SK-MEL-5 (cell line): Measurements from ENCODE around the gene SRMS. TPM values are rescaled to one million over a fixed set of nuclear protein-coding genes. Genes with fewer than 3 reads are reported as not detected.

Source experiments
- DNase-seq: peaks from one replicate; pipeline ENCODE4 v3.0.0-alpha.2; 2016; ENCODE audit warnings: low read depth, low spot score
- in situ Hi-C: cut with HindIII; loops from 2 replicates; pipeline ENCODE4 v1.10.0; 2016; ENCODE audit warnings: low sequenced_read_pairs, high pct_unique_total_duplicates, low pct_unique_long_range_greater_than_20kb
- total RNA-seq: library from RNA; depleted of rRNA; stranded (reverse); fragments of >200 nt; shearing (Covaris generic); gene quantifications from 2 replicates; pipeline ENCODE4 v1.2.3, GENCODE V29; 2014

The SRMS gene
- total RNA-seq, 1 experiment from 2014 or later = not detected

DNA sequence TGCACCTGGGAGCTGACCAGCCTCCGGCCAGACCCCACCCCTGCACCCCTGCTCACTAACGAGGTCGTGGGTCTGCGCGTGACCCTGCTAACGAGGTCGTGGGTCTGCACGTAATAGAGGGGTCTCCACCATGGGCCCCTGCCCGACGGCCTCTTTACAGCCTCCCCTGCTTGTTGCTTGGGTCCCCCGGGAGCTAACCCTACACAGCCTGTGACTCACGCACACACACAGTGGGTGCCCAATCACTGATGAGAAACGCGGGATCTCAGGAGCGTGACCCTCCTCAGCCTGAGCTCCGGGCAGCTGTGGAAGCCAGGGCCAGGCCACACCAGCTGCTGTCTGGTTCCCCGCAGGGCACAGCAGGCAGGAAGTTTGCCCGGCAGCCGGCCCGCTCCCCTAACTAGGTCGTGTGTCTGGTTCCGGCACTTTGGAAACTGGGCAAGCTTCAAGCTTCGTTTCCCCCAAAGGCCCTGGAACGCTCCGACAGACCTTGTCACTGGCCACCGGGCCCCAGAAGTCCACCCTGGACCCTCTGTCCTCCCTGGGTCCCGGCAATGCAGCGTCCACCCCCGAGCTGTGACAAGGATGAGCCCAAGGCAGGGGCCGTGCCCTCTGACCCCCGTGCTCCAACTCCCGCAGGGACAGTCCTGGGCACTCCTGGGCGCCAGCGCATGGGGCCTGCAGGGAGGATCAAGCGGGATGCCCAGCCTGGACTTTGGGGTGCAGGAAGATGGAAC lies 11.1 kb downstream of the SRMS start:
- peak; percentile 43 for DNase-seq
- in situ Hi-C loops = no loop called here

DNA sequence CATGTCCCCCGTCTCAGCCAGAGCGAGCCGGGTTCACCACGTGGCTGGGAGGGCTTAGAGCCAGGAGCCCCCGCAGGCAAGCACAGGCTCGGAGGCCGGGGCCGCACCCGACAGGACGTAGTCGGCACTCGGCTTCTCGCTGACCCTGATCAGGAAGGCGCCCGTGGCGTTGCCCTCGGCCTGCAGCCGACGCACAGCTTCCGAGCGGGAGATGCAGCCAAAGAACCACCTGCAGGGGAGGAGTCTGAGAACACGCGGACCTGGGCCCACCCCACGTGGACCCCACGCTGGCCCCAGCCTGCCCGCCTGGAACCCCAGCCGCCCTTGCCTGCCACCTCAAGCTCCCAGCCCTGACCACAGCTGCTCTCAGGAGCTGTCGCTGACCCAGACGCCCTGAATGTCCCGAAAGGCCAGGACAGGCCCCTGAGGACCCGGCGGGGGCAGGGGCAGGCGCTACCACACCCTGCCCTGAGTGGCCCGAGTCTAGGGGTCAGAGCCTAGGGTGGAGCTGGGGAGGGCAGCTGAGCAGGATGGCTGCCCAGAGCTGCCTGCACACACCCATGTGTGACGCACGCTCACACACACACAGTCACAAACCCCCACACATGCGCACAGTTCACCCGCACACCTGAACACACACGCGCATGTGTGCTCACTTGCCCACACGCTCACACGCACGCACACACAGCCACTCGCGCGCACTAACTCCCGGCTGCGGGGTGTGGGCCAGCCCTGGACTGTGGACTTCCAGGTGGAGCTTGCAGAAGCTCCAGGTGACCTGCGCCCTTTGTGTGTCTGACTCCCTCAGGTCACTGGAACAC lies 12.5 kb downstream of the SRMS start:
- DNase-seq = no peak
- in situ Hi-C loops = no loop called here

DNA sequence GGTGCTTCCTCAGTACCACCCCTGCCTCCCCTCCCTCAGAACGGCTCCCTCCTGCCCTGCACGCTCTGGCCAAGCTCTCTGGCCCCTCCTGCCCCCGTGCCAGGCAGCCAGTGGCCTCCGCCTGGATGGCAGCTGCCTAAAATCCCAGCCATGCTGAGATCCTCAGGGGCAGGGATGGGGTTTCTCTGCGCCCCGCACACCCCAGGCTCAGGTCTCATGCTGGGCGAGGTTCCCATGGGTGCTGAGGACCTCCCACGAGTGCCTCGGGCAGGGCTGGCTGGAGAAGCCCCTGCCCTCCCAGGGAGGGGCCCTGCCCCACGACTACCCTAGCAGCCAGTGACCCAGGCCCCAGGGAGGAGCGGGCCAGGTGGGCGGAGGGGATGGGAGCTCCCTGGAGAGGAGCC lies 13.1 kb downstream of the SRMS start:
- in situ Hi-C loops = no loop called here
- DNase-seq = no peak

DNA sequence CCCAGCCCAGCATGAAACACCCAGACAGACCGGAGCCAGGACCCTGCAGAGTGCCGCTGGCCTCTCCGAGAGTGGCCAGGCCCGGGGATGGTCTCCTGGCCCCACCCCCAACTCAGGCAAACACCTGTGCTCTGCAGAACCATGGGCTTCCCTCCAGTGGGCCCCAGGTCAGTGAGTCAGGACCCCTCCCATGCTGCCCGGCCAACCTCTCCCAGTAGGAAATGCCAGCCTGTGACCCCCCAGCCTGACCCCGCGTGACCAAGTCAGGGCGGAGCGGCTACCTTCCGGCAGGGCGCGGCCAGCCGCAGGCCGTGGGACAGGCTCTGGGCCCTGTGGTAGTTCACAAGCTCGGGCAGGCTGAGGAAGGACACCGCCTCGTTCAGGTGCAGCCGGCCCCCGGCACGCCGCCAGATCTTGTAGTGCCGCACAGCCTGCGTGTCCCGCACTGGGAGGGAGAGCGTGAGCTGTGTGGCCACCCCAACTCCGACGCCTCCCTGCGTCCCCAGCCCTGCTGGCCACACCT lies 13.6 kb downstream of the SRMS start:
- in situ Hi-C loops = no loop called here
- no peak for DNase-seq

DNA sequence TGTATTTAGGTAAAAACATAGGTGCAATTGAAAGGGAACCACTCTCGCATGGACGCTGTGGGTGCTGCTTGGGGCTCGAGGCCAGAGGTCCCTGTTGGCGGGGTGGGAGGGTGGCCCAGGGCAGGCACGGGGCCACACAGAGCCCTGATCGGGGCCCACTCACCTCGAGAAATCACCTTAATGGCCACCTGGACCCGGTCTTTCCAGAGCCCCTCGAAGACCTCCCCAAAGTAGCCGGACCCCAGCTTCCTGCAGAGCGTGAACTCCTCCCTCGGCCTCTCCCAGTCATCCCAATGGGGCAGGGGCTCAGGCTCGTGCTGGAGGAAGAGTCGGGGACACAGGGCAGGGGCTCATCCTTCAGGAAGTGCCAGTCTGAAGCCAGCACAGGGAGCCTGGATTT lies 14.2 kb downstream of the SRMS start:
- no peak for DNase-seq
- in situ Hi-C loops = no loop called here

DNA sequence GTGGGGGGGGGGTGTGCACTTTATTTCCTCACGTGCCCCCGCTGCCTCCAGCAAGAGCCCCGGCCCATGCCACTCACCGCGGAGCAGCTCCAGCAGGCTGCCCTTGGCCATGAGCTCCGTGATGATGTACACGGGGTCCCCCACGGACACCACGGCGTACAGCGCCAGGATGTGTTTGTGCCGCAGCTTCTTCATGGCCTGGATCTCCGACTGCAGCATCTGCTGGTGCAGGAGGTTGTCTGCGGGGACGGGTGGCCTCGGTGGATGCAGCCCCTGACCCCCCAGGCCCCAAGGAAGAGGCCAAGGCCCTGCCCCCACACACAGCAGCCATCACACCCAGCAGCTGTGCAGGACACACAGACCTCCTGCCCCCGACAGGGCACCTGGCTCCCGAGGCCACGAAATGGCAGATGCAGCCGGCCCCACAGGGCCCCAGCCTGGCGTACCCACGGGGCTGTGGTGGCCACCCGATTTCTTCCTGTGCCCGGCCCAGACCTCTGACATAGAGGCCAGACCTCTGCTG lies 15.0 kb downstream of the SRMS start:
- DNase-seq = no peak
- in situ Hi-C loops = no loop called here

DNA sequence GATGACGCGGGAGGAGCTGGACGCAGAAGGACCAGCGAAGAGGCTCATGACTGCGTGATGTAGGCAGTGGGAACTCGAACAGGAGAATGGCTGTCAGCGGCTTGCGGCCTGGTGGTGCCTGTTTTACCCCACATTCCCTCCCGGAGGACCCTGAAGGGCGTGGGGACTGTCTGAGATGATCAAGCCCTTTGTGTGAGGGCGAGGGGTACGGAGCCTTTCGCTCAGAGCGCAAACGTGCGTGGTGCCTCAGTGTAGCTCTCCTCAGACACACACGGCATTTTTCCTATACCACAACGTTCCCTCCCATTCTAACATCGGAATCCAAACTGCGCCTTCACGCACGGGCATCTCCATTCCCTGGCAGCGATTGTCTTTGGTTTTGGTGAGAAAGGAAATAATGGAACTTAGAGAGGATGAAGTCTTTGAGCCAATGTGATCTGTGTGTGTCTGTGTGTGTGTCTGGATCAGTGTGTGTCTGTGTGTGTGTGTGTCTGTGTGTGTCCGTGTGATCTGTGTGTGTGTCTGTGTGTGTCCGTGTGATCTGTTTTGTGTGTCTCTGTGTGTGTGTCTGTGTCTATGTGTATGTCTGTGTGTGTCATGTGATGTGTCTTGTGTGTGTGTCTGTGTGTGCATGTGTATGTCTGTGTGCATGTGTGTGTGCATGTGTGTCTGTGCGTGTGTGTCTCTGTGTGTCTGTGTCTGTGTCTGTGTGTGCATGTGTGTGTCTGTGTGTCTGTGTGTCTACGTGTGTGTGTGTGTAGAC lies 15.7 kb downstream of the SRMS start:
- no peak for DNase-seq
- in situ Hi-C loops = no loop called here

DNA sequence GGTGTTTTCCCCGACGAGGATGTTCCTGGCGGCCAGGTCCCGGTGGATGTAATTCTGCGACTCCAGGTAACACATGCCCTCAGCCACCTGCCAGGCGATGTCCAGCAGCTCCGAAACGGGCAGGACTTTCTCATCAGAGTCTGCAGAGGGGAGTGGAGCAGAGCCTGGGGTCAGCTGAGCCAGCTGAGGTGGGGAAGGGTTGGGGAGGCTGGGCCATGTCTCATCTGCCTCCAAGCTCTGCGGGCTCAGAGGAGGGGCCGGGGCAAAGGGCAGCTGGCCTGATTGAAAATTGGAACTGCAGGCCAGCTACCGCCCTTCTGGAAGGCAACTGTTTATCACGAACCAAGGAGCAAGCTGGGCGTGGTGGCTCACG lies 16.8 kb downstream of the SRMS start:
- in situ Hi-C loops = no loop called here
- DNase-seq = no peak

DNA sequence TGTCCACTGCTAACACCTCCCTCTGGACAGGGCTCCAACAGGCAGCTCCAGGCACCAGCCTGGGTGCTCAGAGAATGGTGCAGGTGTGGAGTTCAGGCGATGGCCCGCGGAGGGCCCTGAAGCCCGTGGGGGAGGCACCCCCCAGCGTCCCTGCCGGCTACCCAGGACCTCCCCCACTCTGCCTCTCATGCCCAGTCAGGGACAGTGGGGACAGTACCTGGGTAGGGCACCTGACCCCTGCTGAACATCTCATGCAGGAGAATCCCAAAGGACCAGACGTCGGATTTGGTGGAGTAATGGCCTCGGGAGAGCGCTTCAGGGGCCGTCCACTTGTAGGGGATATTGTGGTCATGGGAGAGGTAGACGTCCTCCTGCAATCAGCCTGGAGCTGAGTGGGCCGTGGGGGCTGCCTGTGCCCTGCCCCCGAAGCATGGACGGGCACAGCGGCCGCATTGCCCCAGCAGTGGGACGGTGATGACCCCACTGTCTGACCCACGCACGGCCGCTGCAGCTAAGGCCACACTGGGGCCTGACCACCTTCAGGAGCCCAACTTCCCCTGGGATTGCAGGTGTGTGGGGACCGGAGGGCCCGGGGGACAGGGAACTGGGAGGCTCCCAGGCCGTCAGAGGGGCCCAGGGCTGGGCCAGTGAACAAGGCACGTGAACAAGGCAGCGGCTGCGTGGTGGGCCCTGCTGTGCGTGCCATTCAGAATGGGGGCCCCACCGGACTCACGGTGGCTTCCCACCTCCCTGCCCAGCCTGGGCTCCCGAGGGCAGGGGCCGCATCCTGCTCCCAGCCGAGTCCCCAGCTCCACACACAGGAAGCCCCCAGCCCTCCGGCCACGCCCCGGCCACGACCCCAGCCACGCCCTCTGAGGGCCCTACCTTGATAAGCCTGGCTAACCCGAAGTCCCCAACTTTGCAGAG lies 17.4 kb downstream of the SRMS start:
- in situ Hi-C loops = no loop called here
- DNase-seq = no peak

DNA sequence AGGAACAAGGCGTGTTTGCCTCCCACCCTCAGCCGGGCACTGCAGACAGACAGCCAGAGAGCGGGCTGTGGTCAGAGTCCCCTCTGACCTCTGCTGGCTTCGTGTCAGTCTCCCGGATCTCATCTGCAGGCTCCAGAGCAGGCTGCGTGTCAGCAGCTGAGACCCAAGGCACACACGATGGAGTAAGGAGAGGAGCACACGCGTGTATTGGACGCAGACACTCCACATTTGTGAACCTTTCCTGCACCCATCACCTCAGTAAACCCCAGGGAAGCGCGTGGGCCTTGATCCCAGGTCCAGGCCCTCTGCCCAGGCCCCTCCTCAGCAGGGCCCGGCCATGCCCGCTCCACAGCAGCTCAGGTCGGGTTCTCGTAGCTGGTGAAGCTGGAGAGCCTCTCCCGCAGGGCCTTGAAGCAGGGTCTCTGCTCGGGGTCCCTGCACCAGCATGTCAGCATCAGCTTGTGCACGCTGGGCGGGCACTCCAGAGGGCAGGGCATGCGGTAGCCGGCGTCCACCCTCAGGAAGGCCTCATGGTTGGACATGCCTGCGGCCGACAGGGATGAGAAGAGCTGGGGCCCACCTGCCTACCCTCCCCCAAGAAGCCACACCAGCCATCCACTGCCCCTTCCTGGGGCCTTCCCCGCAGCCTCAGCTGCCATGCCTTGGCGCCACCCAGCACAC lies 18.2 kb downstream of the SRMS start:
- DNase-seq = no peak
- in situ Hi-C loops = no loop called here

DNA sequence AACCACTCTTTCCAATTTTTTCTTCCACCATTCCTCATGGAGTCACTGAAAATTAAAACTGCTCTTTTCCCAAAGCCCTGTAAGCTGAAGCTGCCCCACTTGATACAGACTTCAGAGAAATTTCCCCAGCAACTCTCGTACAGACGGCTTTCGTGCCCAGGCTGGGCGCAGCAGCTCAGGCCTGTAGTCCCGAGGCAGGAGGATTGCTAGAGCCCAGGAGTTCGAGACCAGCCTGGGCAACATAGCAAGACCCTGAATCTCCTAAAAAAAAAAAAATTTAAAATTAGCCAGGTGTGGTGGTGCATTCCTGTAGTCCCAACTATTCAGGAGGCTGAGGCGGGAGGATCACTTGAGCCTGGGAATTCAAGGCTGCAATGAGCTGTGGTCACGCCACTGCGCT lies 20.4 kb downstream of the SRMS start:
- DNase-seq = no peak
- in situ Hi-C loops = no loop called here

DNA sequence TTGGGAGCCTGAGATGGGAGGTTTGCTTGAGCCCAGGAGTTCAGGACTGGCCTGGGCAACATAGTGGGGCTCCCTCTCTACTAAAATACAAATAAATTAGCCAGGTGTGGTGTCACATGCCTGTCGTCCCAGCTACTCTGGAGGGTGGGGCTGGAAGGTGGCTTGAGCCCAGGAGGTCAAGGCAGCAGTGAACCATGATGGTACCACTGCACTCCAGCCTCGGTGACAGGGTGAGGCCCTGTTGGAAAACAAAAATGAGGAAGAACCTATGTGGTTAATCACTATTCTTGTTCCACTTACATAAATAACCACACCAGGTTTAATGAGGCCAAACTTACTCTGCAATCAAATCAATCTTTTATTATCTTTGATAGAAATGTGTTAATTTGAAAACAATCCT lies 21.6 kb downstream of the SRMS start:
- in situ Hi-C loops = no loop called here
- DNase-seq = no peak

DNA sequence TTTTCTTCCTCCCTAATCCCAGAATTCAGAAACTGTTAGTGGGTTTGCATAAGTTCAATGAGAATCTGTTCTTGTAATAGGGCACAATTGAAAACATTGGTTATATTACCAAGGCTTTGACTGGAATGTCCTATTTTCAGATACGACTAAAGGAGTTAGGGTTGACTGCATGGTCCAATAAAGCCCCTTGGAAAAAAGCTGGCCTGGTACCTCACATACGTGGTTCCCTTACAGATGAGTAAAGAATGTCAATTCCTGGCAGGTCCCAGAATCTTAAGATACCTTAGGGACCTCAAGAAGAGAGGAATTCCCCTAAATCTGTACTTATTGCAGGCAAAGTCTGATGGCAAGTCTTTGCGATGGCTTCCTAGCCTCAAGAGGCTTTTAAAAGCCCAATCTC lies 22.4 kb downstream of the SRMS start:
- no peak for DNase-seq
- in situ Hi-C loops = no loop called here

DNA sequence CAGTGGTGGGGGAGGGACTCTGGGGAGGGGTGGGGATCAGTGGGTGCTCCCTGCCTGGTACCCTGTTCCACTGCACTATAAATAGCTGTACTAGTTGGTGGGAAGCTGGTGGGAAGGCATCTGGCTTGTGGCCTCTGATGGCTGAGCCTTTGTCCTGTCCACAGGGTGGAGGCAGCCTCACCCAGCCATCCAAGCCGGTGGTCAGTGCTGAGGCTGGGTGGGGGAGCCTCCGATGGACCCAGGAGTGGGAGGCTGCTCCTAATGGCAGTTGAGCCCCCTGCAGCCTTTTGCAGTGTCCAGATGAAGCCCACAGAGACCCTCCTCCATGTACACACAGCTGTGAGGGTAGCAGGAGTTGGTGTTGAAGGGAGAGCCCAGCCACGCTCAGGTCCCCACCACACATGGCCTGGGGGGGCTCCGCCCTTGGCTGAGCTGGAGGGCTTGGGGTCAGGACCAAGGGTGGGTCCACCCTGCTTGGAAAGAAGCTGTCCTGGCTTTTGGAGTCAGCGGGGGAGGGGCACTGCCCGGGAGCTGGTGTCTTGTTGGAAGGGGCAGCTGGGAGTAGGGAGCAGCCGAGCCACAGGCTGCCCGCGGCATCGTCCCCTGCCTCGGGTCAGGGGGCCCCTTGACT lies 24.5 kb downstream of the SRMS start:
- no peak for DNase-seq
- in situ Hi-C loops = no loop called here

DNA sequence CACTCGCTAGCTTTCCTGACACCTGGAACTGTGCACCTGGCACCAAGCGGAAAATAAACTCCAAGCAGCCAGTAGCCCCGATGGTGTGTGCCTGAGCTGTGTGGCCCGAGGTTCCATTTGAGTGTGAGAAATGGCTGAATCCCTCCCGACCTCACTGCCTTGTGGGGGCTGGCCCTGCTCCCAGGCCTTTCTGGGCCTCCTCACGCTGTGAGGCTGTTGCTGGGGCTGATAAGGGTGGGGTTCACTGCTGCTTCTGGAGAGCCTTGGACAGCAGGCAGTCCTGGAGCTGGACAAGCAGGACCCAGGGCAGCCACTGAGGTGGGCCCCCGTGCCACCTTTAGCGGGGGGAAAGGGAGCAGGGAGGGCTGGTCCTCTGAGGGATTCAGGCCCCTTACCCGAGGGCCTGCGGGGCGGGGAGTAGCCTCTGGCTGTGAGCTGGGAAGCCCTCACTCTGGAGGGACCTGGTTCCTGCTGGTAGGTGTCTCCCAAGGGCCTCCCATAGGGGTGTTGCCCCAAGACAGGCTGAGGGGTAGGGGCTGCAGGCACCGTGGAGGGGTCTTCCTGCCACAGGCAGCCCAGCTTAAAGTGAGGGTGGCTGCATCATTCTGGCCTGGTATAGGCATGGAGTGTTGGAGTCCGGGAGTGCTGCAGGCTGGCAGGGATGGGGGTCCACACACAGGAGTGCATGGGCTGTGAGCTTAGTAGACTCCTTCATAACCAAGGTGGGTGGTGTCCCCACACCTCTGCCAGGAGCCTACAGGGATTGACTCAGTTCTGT lies 25.3 kb downstream of the SRMS start:
- in situ Hi-C loops = no loop called here

DNA sequence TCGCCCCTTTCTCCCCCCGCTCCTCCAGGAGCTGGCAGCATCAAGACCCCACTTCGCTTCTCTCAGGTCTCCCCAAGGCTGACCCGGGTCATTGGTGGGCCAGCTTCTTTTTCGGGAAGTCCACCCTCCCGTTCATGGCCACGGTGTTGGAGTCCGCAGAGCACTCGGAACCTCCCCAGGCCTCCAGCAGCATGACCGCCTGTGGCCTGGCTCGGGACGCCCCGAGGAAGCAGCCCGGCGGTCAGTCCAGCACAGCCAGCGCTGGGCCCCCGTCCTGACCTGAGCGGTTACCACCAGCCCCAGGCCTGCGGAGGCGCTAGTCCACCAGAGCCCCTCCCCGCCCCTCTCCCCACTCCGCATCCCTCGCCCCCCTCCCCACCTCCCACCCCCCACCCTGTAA lies 25.9 kb downstream of the SRMS start:
- in situ Hi-C loops = no loop called here
- no peak for DNase-seq

More for the DNA sequence above, 25.3 kb downstream of the SRMS start:
- no peak for DNase-seq
